ENCODE measurements around the gene OPRD1. TPM values are rescaled to one million over a fixed set of nuclear protein-coding genes. Genes with fewer than 3 reads are reported as not detected.

OPRD1 gene
- total and polyA plus RNA-seq, 4 donors, result 0.01 TPM; not detected in 3

GRCh38 chr1:28803051-28803450 lies 8.9 kb upstream of the OPRD1 start:
- Histone ChIP-seq H3K4me1 (ENCODE audit: control insufficient read depth in 4 of 4, insufficient read depth in 4 of 4, low read length in 3 of 4) (no peaks in the 10 kb centered on the region), H3K36me3 (ENCODE audit: control insufficient read depth in 4 of 4, insufficient read depth in 3 of 4, low read depth in 1 of 4, low read length in 3 of 4) (no peaks in the 10 kb centered on the region), H3K27ac (ENCODE audit: low read depth in 1 of 2, low read length in 2 of 2) (no peak overlapping the region), H3K9me3 (ENCODE audit: control insufficient read depth in 4 of 4, low read length in 3 of 4) (no peaks in the 10 kb centered on the region), H3K9ac (ENCODE audit: low read depth in 1 of 2, low read length in 2 of 2) (no peak overlapping the region), H3K4me3 (ENCODE audit: low read depth in 1 of 3, low read length in 3 of 3) (no peak overlapping the region), H3K27me3 (ENCODE audit: control insufficient read depth in 4 of 4, insufficient read depth in 4 of 4, low read length in 3 of 4) (no peaks in the 10 kb centered on the region)
- 84% methylated on average over 5 of the region's 5 CpGs for WGBS
- TF ChIP-seq YY1 (IDR thresholded peaks at IDR 0.05) (no peak), HNF4G (IDR thresholded peaks at IDR 0.05) (no peak), ATF3 (IDR thresholded peaks at IDR 0.05) (no peak), SP1 (IDR thresholded peaks at IDR 0.05) (no peak), FOXA2 (IDR thresholded peaks at IDR 0.05) (no peak), RXRA (IDR thresholded peaks at IDR 0.05) (no peak), GABPA (IDR thresholded peaks at IDR 0.05 in 1 of 2, conservative IDR thresholded peaks at IDR 0.05 in 1 of 2) (no peak), RAD21 (IDR thresholded peaks at IDR 0.05) (no peak), FOXA1 (IDR thresholded peaks at IDR 0.05) (no peak), NR2F2 (IDR thresholded peaks at IDR 0.05) (no peak), HNF4A (conservative IDR thresholded peaks at IDR 0.05) (no peak), JUND (IDR thresholded peaks at IDR 0.05) (no peak)
- TF ChIP-seq, protein P1, sequence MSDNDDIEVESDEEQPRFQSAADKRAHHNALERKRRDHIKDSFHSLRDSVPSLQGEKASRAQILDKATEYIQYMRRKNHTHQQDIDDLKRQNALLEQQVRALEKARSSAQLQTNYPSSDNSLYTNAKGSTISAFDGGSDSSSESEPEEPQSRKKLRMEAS (IDR thresholded peaks at IDR 0.05), result no peak
- TF ChIP-seq, protein P2, sequence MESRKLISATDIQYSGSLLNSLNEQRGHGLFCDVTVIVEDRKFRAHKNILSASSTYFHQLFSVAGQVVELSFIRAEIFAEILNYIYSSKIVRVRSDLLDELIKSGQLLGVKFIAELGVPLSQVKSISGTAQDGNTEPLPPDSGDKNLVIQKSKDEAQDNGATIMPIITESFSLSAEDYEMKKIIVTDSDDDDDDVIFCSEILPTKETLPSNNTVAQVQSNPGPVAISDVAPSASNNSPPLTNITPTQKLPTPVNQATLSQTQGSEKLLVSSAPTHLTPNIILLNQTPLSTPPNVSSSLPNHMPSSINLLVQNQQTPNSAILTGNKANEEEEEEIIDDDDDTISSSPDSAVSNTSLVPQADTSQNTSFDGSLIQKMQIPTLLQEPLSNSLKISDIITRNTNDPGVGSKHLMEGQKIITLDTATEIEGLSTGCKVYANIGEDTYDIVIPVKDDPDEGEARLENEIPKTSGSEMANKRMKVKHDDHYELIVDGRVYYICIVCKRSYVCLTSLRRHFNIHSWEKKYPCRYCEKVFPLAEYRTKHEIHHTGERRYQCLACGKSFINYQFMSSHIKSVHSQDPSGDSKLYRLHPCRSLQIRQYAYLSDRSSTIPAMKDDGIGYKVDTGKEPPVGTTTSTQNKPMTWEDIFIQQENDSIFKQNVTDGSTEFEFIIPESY (IDR thresholded peaks at IDR 0.05), result no peak
- no peak for DNase-seq (ENCODE audit: low spot score)

- no peaks in the 10 kb centered on the region for H3K4me1 ChIP-seq (ENCODE audit: control insufficient read depth in 4 of 4, insufficient read depth in 4 of 4, low read length in 3 of 4)
- no peak overlapping the region for H3K9ac ChIP-seq (ENCODE audit: low read depth in 1 of 2, low read length in 2 of 2)
- H3K27me3 ChIP-seq (ENCODE audit: control insufficient read depth in 4 of 4, insufficient read depth in 4 of 4, low read length in 3 of 4), result no peaks in the 10 kb centered on the region
- H3K27ac ChIP-seq (ENCODE audit: low read depth in 1 of 2, low read length in 2 of 2), result no peak overlapping the region
- no peak for TF ChIP-seq HNF4G (IDR thresholded peaks at IDR 0.05)
- H3K4me3 ChIP-seq (ENCODE audit: low read depth in 1 of 3, low read length in 3 of 3), result no peak overlapping the region
- no peaks in the 10 kb centered on the region for H3K36me3 ChIP-seq (ENCODE audit: control insufficient read depth in 4 of 4, insufficient read depth in 3 of 4, low read depth in 1 of 4, low read length in 3 of 4)
- DNase-seq (ENCODE audit: low spot score), result no peak
- WGBS, result 92% methylated on average over 3 of the region's 3 CpGs
- no peaks in the 10 kb centered on the region for H3K9me3 ChIP-seq (ENCODE audit: control insufficient read depth in 4 of 4, low read length in 3 of 4)
These were observed 8.3 kb upstream of the OPRD1 start for GRCh38 chr1:28803662-28804061.

DNA sequence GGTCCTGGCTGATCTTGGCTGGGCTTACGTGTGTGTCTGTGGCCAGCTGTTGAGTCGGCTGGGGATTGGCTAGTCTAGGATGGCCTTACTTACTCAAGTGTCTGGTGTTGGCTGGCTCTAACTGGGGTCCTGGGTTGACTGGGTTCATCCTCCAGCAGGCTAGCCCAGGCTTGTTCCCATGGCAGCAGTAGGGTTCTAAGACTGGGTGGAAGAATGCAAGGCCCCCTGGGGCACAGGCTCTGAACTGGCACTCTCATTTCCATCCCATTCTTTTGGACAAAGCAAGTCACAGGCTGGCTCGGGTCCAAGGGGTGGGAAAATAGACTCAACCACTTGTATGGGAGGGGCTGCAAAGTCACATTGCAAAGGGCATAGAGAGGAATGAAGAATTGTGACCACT lies 7.9 kb upstream of the OPRD1 start:
- Histone ChIP-seq H3K4me1 (ENCODE audit: control insufficient read depth in 4 of 4, insufficient read depth in 4 of 4, low read length in 3 of 4) (no peaks in the 10 kb centered on the region), H3K9ac (ENCODE audit: low read depth in 1 of 2, low read length in 2 of 2) (no peak overlapping the region), H3K27ac (ENCODE audit: low read depth in 1 of 2, low read length in 2 of 2) (no peak overlapping the region), H3K4me3 (ENCODE audit: low read depth in 1 of 3, low read length in 3 of 3) (no peak overlapping the region), H3K9me3 (ENCODE audit: control insufficient read depth in 4 of 4, low read length in 3 of 4) (no peaks in the 10 kb centered on the region), H3K27me3 (ENCODE audit: control insufficient read depth in 4 of 4, insufficient read depth in 4 of 4, low read length in 3 of 4) (no peaks in the 10 kb centered on the region), H3K36me3 (ENCODE audit: control insufficient read depth in 4 of 4, insufficient read depth in 3 of 4, low read depth in 1 of 4, low read length in 3 of 4) (no peaks in the 10 kb centered on the region)
- WGBS, result 71% methylated on average over 3 of the region's 3 CpGs
- no peak for DNase-seq (ENCODE audit: low spot score)
- no peak for TF ChIP-seq NR2F2 (IDR thresholded peaks at IDR 0.05)
- TF ChIP-seq, protein P3, sequence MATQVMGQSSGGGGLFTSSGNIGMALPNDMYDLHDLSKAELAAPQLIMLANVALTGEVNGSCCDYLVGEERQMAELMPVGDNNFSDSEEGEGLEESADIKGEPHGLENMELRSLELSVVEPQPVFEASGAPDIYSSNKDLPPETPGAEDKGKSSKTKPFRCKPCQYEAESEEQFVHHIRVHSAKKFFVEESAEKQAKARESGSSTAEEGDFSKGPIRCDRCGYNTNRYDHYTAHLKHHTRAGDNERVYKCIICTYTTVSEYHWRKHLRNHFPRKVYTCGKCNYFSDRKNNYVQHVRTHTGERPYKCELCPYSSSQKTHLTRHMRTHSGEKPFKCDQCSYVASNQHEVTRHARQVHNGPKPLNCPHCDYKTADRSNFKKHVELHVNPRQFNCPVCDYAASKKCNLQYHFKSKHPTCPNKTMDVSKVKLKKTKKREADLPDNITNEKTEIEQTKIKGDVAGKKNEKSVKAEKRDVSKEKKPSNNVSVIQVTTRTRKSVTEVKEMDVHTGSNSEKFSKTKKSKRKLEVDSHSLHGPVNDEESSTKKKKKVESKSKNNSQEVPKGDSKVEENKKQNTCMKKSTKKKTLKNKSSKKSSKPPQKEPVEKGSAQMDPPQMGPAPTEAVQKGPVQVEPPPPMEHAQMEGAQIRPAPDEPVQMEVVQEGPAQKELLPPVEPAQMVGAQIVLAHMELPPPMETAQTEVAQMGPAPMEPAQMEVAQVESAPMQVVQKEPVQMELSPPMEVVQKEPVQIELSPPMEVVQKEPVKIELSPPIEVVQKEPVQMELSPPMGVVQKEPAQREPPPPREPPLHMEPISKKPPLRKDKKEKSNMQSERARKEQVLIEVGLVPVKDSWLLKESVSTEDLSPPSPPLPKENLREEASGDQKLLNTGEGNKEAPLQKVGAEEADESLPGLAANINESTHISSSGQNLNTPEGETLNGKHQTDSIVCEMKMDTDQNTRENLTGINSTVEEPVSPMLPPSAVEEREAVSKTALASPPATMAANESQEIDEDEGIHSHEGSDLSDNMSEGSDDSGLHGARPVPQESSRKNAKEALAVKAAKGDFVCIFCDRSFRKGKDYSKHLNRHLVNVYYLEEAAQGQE (IDR thresholded peaks at IDR 0.05), result no peak
- no peak for TF ChIP-seq ATF3 (IDR thresholded peaks at IDR 0.05)
- TF ChIP-seq, protein P1 (IDR thresholded peaks at IDR 0.05), result no peak
- TF ChIP-seq, protein P2 (IDR thresholded peaks at IDR 0.05), result no peak
- TF ChIP-seq YY1 (IDR thresholded peaks at IDR 0.05), result no peak
- TF ChIP-seq FOXA2 (IDR thresholded peaks at IDR 0.05), result no peak
- TF ChIP-seq JUND (IDR thresholded peaks at IDR 0.05), result no peak
- TF ChIP-seq HNF4G (IDR thresholded peaks at IDR 0.05), result no peak
- no peak for TF ChIP-seq EGR1 (IDR thresholded peaks at IDR 0.05; ENCODE audit: low read depth in 2 of 2)
- TF ChIP-seq GABPA (IDR thresholded peaks at IDR 0.05 in 1 of 2, conservative IDR thresholded peaks at IDR 0.05 in 1 of 2), result no peak
- TF ChIP-seq, protein P4, sequence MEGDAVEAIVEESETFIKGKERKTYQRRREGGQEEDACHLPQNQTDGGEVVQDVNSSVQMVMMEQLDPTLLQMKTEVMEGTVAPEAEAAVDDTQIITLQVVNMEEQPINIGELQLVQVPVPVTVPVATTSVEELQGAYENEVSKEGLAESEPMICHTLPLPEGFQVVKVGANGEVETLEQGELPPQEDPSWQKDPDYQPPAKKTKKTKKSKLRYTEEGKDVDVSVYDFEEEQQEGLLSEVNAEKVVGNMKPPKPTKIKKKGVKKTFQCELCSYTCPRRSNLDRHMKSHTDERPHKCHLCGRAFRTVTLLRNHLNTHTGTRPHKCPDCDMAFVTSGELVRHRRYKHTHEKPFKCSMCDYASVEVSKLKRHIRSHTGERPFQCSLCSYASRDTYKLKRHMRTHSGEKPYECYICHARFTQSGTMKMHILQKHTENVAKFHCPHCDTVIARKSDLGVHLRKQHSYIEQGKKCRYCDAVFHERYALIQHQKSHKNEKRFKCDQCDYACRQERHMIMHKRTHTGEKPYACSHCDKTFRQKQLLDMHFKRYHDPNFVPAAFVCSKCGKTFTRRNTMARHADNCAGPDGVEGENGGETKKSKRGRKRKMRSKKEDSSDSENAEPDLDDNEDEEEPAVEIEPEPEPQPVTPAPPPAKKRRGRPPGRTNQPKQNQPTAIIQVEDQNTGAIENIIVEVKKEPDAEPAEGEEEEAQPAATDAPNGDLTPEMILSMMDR (IDR thresholded peaks at IDR 0.05; ENCODE audit: low read depth, low read length, missing input control), result no peak
- no peak for TF ChIP-seq FOXA1 (IDR thresholded peaks at IDR 0.05)
